HepG2 (cell line): ENCODE data around the gene GNAZ. TPM values are rescaled to one million over a fixed set of nuclear protein-coding genes. Genes with fewer than 3 reads are reported as not detected.

ENCODE experiments used
- polyA plus RNA-seq, 8 experiments: library from polyadenylated mRNA; depleted of rRNA in 3 of 8; stranded (reverse) in 7 of 8; unstranded in 1 of 8; fragments of >200 nt; fragmentation: Illumina TruSeq in 4 of 8; extraction: Trizol in 4 of 8; gene quantifications; 2 replicates each; pipeline versions ENCODE4 v1.2.1 to v1.2.3, GENCODE V29; 2011 to 2016; ENCODE audit warnings: low read depth in 4 of 8, missing spikeins in 1 of 8, mixed read lengths in 1 of 8; ENCODE audit not compliant: insufficient read depth in 1 of 8
- small RNA-seq, 3 experiments: library from RNA; depleted of rRNA; stranded (forward); fragments of <200 nt; gene quantifications; one replicate each; pipeline ENCODE3, GENCODE V24; 2012; ENCODE audit warnings: low read depth in 2 of 3, low replicate concordance in 1 of 3; ENCODE audit not compliant: insufficient read length in 3 of 3, insufficient read depth in 2 of 3
- total RNA-seq, 5 experiments: library from RNA; depleted of rRNA; stranded (reverse); fragments of >200 nt; fragmentation: Illumina TruSeq; extraction: Trizol; gene quantifications; 2 replicates each; pipeline ENCODE4 v1.2.3, GENCODE V29; 2016; ENCODE audit warnings: low read depth in 1 of 5

GNAZ gene
- total and polyA plus RNA-seq, 2 of the 13 experiments (the other 11 are each of a cell fraction or from before 2014, with no cell fraction given) = 11.4 to 22.3 TPM

Small RNAs within 50 kb of the gene (small RNA-seq; reads per million reads assigned to genes)
- gene RF00017 = 0 reads per million in 3 experiments
- gene RF00066 = 0 reads per million in 3 experiments

Other genes starting within 250 kb of the GNAZ start
- gene IGLL5, start 182.7 kb upstream of the GNAZ start, total RNA-seq (2016; rRNA removed; fragmentation: Illumina TruSeq; extraction: Trizol) = not detected in 2 replicates
- not detected in 2 replicates for gene IGLL5, start 182.7 kb upstream of the GNAZ start, polyA plus RNA-seq (2011; rRNA removed)
- 1.1 and 1.3 TPM in 2 replicates for gene RSPH14, start 71.5 kb downstream of the GNAZ start, total RNA-seq (2016; rRNA removed; fragmentation: Illumina TruSeq; extraction: Trizol)
- gene RSPH14, start 71.5 kb downstream of the GNAZ start, polyA plus RNA-seq (2011; rRNA removed) = 0.86 and 1.2 TPM in 2 replicates
- 0.20 and 0.24 TPM in 2 replicates for gene RAB36, start 75.0 kb downstream of the GNAZ start, total RNA-seq (2016; rRNA removed; fragmentation: Illumina TruSeq; extraction: Trizol)
- 0.86 and 1.0 TPM in 2 replicates for gene RAB36, start 75.0 kb downstream of the GNAZ start, polyA plus RNA-seq (2011; rRNA removed)
- 33.6 and 35.4 TPM in 2 replicates for gene BCR, start 110.0 kb downstream of the GNAZ start, total RNA-seq (2016; rRNA removed; fragmentation: Illumina TruSeq; extraction: Trizol)
- gene BCR, start 110.0 kb downstream of the GNAZ start, polyA plus RNA-seq (2011; rRNA removed) = 19.9 and 21.9 TPM in 2 replicates